Activated gamma-delta T cell treated with anti-CD3 and anti-CD28 coated beads, Interleukin-2, amount 50 U/mL, for 16 hours (primary cell): Measurements from ENCODE around the gene CLOCK.

Experiments used
- DNase-seq: peaks from one replicate; pipeline ENCODE4 v3.0.0-alpha.2; 2020; ENCODE audit warnings: low read depth

Gene CLOCK

GRCh38 chr4:55539658-55540057 lies 7.1 kb downstream of the CLOCK start:
- no peak for DNase-seq

DNA sequence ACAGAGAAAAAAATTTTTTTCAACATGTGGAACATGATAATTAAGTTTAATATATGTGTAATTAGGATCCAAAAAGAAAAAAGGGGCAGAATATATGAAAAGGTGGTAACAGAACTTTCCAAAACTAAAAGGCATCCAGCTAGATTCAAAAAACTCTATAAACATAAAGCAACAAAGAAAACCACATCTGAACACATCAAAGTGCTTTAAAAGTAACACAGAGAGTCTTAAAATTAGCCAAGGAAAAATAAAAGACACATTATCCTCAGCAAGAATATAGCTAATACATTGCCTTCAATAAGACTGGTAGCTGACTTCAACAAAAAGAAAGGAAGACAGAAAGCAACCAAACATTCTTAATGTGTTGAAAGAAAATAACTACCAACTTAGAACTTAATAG lies 8.2 kb downstream of the CLOCK start:
- DNase-seq, result no peak

DNA sequence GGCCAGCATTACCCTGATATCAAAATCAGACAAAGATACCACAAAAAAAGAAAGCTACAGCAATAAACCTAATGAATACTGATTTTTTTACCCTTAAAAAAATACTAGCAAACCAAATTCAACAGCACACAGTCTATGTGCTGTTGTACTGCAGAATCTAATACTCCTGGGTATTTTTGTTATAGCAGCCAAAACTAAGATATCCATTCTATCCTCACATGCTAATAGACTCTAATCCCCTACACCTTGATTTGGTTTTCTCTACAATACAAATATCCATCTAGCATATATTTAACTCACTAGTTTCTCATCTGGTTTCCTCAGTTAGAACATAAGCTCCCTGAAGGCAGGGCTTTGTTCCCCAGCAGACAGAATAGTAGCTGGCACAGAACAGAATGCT lies 12.4 kb downstream of the CLOCK start:
- DNase-seq, result no peak

DNA sequence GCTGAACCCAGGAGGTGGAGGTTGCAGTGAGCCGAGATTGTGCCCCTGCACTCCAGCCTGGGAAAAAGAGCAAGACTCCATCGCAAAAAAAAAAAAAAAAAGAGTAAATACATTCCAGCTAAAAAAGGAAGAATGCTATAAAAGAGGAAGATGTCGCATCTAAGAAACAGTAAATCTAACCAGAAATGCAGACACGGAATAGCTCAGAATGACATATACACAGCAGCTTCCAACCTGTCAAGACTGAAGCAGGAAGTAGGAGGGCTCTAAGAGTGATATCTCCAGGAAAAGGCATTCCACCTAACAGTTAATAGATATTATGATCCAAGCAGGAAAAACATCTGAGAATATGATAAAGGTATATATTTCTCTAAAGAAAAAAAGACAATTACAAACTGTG lies 16.0 kb downstream of the CLOCK start:
- DNase-seq, result no peak

DNA sequence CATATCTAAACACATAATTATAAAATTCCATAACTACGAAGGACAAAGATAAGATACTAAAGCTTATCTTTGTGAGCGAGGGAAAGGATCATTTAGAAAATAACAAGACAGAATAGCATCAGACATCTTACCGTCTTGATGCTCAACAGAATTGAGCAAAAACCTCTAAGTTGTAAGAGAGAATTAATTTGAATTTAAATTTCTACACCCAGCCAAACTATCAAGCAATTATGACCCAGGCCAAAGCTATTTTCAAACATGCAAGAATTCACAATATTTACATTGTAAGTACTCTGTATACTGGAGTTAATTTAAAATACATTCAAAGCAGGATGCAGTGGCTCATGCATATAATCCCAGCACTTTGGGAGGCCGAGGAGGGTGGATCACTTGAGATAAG lies 16.5 kb downstream of the CLOCK start:
- DNase-seq, result no peak

- DNase-seq, result no peak
Observed at GRCh38 chr4:55528491-55528890, 18.2 kb downstream of the CLOCK start.

GRCh38 chr4:55524844-55525571 lies 21.7 kb downstream of the CLOCK start:
- DNase-seq, result no peak

DNA sequence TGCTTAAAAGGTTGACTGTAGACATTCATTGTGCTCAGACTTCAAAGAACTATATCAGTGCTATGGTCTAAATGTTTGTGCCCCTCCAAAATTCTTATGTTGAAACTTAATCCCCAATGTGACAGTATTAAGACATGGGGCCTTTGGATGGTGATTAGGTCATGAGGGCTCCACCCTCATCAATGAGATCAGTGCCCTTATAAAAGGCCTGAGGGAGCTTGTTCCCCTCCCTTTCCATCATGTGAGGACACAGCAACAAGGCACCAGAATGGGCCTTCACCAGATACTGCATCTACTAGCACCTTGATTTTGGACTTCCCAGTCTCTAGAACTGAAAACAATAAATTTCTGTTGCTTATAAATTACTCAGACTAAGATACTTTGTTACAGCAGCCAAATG lies 28.3 kb downstream of the CLOCK start:
- no peak for DNase-seq

- no peak for DNase-seq
Observed at GRCh38 chr4:55517526-55518229, 29.0 kb downstream of the CLOCK start.

- no peak for DNase-seq
Observed at GRCh38 chr4:55512922-55513571, 33.7 kb downstream of the CLOCK start.

DNA sequence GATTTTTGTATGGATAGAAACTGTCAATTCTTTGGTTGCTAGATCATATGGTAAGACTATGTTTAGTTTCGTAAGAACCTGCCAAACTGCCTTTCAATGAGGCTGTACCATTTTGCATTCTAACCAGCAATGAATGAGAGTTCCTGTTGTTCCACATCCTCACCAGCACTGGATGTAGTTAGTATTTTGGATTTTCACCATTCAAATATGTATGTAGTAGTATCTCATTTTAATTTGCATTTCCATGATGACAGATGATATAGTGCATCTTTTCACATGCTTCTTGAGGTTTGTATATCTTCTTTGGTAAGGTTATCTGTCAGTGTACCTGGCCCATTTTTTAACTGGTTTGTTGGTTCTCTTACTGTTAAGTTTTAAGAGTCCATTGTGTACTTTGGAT lies 34.6 kb downstream of the CLOCK start:
- no peak for DNase-seq

GRCh38 chr4:55510685-55511084 lies 36.0 kb downstream of the CLOCK start:
- DNase-seq, result no peak

DNA sequence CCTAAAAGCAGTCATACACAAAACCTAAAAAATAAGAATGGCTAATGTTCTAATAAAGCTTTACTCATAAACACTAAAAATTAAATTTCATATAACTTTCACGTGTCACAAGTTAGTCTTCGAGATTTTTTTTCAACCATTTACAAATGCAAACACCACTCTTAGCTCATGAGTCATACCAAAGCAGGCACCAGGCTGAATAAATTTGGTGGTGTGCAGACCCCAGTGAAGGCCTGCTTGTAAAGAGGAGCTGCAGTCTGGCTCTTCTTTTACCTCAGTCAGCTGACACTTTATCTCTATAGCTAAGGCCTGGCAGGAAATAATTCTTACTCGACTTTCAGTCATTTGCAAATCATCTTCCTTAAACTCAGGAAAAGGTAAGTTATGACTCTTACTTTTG lies 37.4 kb downstream of the CLOCK start:
- no peak for DNase-seq

DNA sequence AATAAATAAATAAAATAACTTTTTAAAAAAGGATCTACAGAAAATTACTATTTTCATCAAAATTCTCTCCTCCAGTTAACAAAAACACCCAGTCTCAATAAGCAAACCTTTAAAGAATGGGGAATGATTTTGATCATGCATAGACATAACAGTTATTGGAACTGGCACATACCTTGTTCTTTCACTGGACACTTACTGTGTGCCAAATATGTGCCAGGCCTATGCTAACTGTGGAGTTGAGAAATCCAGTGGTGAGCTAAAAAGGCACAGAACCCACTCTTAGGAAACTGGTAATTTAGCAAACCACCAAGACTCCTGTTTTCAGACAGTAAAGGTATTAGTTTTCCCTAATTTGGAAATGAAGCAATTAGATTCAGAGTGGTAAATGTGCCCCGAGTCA lies 39.1 kb downstream of the CLOCK start:
- no peak for DNase-seq

DNA sequence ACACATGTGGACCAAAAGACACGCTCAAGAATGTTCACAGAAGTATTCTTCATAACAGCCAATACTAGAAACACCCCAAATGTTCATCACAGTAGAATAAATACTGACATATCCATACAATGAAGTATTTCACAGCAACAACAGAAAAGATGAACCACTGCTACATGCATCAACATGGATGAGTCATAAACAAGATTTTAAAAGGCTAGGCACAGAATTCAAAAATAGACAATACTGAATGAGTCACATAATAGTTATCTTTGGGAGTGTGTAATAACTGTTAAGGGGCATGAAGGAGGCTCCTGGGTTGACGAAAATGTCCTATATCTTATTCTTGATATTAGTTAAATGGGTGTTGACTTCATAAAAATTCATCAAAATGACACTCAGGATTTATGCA lies 43.5 kb downstream of the CLOCK start:
- no peak for DNase-seq

DNA sequence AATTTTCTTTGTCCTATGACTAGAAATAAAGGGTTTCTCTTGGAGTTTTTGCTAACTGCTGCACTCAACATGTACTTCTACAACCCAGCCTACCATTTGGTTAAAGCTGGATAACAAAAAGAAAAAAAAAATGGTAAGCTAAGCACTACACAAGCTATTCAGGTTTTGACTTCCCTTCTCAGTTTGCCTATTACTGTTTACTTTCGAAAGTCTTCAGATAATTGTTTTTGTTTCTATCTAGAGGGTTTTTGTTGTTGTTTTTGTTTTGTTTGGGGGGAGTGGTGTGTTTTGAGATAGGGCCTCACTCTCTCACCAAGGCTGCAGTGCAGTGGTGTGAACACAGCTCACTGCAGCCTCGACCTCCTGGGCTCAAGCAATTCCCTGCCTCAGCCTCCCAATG lies 46.6 kb downstream of the CLOCK start:
- no peak for DNase-seq

DNA sequence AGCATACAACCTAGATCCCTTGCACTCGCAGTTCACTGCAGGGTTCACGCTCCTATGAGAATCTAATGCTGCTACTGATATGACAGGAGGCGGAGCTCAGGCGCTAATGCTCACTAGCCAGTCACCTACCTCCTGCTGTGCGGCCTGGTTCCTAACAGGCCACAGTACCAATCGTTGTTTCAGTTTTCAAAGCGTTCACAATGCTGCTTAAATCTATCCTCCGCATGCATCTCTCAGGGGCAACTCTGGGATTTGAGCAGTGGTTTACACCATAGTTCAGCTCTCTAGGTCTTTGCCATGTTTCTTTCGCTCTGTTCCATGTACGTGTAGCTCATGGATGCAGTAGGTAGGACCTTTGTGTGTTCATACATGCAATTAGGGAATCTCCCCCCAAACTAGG lies 47.2 kb downstream of the CLOCK start:
- no peak for DNase-seq

- no peak for DNase-seq
Observed at GRCh38 chr4:55498051-55498450, 48.7 kb downstream of the CLOCK start.

DNA sequence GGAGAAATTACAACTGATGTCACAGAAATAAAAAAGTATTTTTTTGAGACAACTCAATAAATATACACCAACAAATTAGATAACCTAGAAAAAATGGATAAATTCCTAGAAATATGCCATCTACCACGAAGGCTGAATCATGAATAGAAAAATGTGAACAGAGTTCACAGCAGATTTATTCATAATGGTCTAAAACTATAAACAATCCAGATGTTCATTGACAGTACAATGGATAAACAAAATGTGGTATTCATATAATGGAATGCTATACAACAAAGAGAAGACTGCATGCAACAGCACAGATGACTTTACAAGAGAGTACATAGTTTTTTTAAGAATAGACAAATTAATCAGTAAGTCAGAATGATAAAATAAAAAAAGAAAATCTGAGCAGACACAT lies 55.2 kb downstream of the CLOCK start:
- DNase-seq, result no peak

GRCh38 chr4:55488716-55489115 lies 58.0 kb downstream of the CLOCK start:
- DNase-seq, result no peak

- DNase-seq, result no peak
Observed at GRCh38 chr4:55485821-55486220, 60.9 kb downstream of the CLOCK start.

DNA sequence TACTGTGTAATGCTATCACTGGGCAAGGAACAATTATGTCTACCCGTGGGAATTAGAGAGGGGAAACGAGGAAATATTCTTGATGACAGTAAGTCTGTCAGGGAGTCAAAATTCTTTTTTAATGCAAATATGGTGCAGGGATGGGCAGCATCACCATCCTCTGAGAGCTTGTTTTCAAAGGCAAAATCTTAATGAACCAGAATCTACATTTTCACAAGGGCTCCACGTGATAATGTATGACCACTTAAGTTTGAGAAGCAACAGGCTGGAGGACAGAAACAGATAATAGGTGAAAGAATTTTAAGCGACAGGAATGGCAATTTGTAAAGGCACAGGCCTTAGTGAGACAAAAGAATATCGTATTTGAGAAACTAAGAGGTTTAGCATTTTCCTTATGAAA lies 63.4 kb downstream of the CLOCK start:
- no peak for DNase-seq
